ACHN (cell line): ENCODE measurements around the gene EGFL6.
"Not testable (repeated sequence)": the region's sequence is repeated elsewhere in the genome, so short reads cannot be mapped to it uniquely, and the experiment has no call there.

Source experiments
- DNase-seq: peaks from one replicate; pipeline ENCODE4 v3.0.0-alpha.2; 2015
- in situ Hi-C: cut with HindIII; loops from 2 replicates; pipeline ENCODE4 v1.10.0; 2017; ENCODE audit warnings: low sequenced_read_pairs, low pct_ligation_motif_present, low pct_unique_long_range_greater_than_20kb

EGFL6 gene

DNA sequence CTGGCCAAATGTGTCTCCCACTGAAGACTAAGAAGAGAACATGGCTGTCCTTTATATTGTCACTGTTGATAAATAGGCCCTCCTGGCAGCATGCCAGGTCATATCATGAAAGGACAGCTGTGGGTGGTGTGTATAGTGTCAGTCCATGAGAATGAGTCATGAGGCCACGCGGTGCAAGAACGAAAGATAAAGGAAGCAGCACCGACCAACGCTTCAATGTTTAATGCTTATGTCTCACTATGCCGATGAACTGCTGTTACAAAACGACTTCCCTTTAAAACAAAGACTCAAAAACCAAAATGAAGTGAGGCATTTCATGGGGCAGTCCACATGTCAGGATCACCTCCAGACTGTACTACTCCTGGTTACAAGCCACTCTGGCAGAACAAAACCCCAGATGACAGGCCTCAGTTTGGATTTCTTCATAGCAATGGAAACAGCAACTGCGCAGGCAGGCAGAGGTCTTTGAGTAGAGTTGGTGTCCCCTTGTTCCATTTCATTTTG is 78.4 kb downstream of the EGFL6 start:
- no peak for DNase-seq
- in situ Hi-C loops, result no loop called here

DNA sequence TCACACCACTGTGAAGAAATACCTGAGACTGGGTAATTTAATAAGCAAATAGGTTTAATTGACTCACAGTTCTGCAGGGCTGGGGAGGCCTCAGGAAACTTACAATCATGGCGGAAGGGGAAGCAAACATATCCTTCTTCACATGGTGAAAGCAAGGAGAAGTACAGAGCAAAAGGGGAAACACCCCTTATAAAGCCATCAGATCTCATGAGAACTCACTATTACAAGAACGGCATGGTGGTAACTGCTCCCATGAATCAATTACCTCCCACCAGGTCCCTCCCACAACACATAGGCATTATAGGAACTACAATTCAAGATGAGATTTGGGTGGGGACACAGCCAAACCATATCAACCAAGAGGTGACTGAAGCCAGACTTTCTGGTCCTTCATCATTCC is 78.9 kb downstream of the EGFL6 start:
- in situ Hi-C loops, result not testable (repeated sequence)

DNA sequence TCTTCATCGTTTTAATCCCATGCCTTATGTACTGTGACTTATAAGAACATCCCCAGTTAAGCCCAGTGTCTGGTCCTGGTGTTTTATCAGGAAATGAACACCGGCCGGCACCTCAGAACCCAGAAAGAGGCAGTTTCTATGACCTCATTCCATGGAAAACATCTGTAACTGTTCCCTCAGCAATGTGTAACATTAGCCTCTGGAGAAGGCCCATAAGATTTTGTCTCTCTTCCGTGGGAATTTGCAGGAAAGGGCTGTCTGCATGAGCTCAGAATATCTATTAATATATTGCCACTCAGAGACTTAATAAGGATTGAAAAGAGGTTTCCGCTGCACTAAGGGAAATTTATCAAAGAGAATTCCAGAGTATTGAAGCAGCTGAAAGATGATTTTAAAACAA is 80.4 kb downstream of the EGFL6 start:
- DNase-seq, result no peak
- in situ Hi-C loops, result no loop called here

More for the DNA sequence above, 78.9 kb downstream of the EGFL6 start:
- not testable (repeated sequence) for DNase-seq

DNA sequence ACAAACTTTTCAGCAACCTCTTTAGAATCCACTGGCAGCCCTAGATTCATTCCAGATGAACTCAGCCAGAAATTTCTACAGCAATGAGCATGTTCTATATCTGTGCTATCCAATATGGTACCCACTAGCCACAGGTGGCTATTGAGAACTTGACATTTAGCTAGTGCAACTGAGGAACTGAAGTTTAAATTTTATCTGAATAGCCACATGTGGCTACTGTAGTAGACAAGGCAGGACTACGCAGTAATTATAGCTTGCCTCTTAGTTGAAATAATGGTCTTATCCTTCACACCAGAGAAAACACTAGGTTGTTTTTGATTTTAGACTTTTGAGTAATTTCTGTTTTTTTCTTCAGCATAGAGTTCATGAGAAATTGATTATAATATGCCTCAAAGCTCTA is 80.9 kb downstream of the EGFL6 start:
- no peak for DNase-seq
- in situ Hi-C loops, result no loop called here

DNA sequence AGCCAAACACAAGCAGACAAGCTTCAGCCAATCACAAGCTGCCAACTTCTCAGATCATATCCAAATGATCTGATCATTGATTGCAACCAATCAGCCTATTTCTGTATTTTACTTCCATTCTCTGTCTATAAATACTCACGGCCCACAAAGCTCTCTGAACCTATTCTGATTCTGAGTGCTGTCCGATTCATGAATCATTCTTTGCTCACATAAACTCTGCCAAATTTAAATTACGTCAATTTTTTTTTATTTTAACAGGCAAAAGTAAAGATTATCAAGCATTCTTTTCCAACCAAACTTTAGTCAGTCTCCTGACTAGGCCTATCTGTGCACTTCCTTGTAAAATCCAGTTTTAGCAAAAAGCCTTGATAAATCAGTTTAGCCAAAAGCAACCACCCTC is 81.7 kb downstream of the EGFL6 start:
- in situ Hi-C loops, result no loop called here

DNA sequence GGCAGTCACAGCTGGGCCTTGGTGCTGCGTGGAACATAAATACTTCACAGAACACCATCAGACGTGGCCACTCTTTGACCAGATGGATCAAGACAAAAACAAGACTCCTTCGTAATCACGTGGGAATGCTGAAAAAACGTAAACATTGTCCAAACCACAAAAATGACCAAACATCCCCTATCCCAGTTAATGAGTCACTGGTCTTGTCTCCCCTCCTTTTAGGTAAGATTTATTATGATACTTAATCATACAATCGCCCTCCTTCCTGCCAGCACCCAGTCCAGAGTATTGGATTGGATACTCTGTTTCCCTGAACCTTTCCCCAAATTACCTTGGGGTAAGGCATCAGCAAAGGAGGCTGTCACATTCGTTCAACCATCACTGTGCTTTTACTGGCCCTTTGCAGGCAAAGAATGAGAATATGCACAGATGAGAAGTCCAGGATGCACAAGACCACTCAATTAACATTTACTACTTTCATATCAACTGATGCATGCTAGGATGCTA is 82.9 kb downstream of the EGFL6 start:
- in situ Hi-C loops, result no loop called here
- peak; percentile 63 for DNase-seq

More for the DNA sequence above, 81.7 kb downstream of the EGFL6 start:
- no peak for DNase-seq

DNA sequence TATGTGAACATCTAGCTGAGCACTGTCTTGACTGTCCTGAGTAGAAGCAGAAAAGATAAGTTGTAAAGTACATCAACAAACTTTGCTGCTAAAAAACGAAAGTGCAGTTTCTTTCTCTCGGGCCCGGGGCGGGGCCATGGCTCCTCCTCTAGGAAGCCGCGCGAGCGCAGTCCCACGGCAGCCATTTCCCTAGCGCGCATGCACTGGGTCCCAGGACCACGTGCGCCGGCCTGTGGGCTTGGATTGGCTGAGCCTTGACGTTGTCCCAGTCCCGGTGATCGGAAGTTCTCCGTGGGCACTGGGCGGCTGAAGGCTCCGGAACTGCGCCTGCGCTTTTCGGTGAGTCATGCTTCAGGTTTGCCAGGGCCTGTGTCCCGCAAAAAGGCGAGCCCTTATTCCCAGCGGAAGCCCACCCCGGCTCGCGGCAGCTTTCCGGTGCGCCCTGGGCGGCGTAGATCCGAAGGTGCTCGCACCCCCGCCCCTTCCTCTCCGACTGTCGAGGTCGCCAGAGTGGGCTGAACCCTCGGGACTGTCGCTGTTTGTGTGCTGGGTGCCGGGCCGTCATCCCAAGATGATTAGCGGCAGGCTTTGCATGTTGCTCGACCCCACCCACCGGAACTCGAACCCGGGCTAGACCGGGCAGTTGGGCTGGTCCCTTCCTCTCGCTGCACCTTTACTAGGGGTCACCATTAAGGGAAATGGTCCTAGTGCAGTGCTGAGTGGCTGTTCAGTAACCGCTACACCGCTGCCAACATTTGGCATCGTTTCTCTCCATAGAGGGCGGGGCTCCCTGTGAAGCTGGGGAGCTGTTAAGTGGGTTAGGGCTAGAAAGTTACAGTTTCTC is 83.7 kb downstream of the EGFL6 start, which contains the start of gene TCEANC:
Gene TCEANC (plus strand): TSS at position 292 of the 844 bp plus-strand sequence. CDS start 9,368 bp downstream, outside the sequence.
- peak; percentile 91 for DNase-seq
- in situ Hi-C loops, result no loop called here

DNA sequence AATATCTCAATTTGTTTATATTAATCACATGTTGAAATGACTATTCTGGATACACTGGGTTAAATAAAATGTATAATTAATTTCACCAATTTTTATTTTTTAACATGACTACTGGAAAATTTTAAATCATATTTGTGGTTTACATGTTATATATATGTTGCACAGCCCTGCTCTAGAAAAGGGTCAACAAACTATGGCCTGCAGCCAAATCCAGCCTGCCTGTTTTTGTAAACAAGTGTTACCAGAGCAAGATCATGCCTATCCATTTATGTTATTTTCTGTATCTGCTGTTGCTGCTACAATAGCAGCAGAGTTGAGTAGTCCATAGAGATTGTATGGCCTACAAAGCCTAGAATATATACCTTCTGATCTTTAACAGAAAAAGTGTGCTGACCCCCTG is 84.7 kb downstream of the EGFL6 start:
- no peak for DNase-seq
- in situ Hi-C loops, result no loop called here

DNA sequence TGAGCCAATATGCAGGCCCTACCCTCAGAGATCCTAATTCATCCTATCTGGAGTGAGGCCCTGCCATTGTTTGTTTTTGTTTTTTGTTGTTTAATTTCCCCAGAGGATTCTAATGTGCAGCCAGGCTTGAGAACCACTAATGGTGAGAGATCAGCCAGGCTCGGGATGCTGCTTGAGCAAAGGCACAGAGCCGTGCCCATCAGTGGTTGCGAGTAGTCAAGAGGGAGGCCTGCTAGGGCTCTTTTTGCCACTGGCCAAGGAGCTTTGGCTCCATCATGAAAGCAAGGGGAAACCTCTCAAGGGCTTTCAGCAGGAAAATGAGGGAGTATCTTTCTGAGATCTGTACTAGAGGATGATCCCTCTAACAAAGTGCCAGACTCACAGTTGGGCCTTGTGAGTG is 86.3 kb downstream of the EGFL6 start:
- no peak for DNase-seq
- in situ Hi-C loops, result no loop called here

DNA sequence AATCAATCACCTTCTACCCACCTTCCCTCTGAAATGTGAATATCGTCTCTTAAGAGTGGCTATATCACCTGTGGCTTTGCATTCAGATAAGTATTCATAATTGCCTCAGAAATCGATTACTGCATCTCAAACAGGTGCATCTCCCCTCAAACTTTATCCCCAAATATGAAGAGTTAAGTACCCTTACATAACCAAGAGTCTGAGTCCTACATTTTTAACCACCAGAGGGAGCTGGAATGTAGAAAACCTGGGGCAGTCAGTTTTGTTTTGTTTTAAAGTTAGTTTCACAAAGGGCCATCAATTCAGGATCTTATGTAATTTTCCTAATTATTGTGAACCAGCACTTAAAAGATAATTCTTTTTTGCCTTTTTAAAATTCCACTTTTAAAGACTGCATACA is 89.2 kb downstream of the EGFL6 start:
- peak; percentile 44 for DNase-seq
- in situ Hi-C loops, result no loop called here

DNA sequence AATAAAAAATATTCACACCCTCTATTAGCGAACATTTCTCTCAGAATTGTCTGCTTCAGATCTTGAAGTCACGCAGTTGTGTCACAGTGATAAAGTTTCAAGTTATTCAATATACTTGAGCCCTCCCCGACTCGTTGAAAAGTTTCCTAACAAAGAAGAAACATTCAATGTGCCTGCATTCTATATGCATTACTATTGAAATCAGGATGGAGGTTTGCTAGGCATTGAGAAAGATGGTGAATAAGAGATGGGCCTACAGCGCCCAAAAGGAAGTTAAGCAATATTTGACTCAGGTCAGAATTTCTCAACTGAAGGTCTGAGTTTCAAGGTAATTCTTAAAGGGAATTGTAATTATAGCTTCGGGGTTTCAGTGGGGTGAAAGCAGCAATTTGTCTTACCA is 89.7 kb downstream of the EGFL6 start:
- peak; percentile 3 for DNase-seq
- in situ Hi-C loops, result no loop called here

DNA sequence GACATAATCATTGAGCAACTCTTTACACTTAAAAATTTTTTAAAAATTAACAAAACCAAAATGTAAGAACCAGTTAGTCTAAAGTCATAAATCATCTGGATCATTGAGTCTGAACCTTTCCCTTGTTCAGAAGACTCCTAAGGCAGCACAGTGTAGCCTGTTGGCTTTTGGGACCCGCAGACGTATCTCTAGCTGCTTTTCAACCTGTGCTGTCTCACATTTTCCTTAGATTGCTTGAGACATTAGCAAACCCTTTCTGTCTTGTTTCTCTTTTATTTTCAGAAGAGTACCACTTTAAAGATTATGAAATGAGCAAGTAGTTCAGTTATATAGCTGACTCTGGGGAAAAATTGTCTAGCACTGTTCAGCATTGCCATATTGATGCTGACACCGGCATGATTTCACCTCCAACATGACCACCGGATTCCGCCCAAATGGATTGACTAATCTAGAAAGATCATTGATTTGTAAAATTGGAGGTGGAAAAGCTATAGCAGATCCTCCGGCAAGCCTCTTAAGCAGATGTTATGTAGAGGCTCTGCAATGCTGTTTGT is 92.4 kb downstream of the EGFL6 start:
- no peak for DNase-seq
- in situ Hi-C loops, result no loop called here

DNA sequence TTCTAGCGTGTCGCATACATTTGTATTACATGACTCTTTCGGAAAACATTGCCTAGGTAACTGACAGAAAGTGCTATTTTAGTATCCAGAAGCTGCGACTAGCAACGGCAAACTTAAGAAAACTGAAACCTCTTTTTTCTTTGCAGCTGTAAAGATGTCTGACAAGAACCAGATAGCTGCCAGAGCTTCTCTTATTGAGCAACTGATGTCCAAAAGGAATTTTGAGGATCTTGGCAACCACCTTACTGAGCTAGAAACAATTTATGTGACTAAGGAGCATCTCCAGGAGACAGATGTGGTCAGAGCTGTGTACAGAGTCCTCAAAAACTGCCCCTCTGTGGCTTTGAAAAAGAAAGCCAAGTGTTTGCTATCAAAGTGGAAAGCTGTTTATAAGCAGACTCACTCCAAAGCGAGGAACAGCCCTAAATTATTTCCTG is 93.0 kb downstream of the EGFL6 start:
- no peak for DNase-seq
- in situ Hi-C loops, result no loop called here

DNA sequence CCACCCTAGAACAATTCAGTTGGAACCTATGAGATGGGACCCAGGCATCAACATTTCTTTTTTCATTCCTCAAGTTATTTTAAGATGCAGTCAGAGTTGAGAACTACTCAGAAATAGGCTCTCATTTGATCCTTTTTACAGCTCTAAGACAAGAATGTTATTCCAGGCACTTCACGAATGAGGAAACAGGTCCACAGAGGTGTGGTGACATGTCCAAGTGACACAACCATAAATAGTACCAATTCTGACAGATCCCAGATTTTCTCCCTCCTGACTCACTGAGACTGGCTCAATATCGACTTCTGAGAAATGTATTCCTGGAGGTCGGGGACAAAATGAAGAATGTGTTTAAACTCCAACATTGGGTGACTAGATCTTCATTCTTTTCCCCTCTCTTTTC is 94.6 kb downstream of the EGFL6 start:
- DNase-seq, result no peak
- in situ Hi-C loops, result no loop called here

DNA sequence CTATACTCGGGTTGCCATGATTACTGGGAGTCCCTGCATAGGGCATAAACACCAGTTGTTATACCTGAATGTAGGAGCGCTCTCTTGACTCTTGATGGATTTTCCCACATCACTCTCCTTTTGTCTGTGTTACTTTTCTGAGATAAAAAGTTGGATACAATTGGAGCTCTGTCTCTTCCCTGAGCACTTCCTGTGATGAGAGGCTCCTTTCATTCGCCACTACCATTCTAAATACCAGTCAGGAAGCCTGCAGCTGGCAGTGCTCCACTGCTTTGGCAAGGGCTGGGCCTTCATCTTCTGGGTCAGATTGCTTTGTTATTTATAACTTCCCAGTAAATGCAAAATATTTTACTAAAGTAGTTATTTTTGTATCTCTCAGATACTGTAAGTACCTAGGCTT is 97.4 kb downstream of the EGFL6 start:
- in situ Hi-C loops, result no loop called here
- DNase-seq, result no peak

DNA sequence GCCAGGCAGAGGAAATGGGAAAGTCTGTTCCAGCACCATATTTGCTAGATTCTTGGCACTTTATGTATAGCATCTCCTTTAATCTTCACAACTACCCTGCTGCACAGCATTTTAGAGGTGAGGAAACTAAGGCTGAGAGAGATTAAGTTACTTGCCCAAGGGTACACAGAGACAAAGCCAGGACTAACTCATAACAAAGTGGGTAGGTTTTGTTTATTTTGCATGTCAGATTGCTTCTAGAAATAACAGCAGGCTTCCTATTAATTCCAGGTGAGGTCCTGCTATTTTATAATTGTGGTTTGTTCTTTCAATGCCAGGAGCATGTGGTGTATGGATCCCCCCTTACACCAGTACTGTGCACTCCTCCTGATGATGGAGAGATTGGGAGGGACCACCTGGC is 98.5 kb downstream of the EGFL6 start:
- DNase-seq, result no peak
- in situ Hi-C loops, result no loop called here

DNA sequence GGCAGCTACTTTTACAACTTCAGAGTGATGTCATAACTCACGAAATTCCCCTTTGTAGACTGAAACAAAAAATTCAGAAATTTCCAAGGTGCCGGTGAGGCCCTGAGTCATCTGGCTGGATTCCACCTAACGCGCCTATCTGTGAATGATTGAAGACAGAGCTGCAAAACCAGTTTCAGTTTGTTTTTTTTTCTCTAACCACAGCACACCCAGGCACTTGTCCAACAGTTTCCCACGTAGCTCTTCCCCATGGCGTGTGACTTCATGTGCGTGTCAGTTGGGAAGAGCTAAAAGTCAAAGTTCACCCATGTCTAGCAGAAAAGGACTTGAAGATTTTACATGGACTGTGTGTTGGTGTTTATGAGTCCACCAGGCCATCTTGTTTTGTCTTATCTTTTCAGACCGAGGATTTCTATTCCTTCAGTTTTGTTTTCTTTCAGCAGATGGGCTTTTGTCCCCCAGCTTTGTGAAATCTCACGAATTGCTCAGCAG is 99.9 kb downstream of the EGFL6 start:
- peak; percentile 87 for DNase-seq
- in situ Hi-C loops, result no loop called here

DNA sequence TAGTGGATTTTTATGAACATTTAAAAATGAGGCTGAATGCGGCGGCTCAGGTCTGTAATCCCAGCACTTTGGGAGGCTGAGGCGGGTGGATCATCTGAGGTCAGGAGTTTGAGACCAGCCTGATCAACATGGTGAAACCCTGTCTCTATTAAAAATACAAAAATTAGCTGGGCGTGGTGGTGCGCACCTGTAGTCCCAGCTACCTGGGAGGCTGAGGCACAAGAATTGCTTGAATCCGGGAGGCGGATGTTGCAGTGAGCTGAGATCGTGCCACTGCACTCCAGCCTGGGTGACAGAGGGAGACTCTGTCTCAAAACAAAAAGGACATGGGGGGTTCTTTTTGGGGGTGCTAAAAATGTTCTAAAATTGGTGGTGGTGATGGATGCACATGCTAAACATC is 100.4 kb downstream of the EGFL6 start:
- in situ Hi-C loops, DNase-seq: not testable (repeated sequence)

DNA sequence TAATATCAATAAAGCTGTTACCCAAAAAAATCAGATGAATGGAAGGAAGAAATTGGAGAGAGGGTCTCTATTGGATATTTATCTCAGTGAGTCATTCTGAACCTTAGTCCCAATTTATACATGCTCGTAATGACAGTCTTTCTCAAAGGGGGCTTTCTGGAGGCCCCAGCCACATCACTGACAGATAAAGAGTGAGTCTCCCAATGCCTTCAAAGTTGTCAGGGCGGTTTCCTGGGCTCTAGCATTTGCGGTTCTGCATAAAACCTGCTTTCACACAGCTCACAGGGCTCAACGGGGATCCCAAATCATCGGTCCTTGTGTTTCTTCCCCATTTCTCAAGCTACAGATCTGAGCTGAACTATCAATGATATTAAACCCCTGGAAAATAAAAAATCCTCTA is 100.8 kb downstream of the EGFL6 start:
- in situ Hi-C loops, result no loop called here
- no peak for DNase-seq
